HG02642 (cell line): ENCODE results near the gene RREB1.

Experiments
- ATAC-seq: cut with Tn5 transposase; IDR thresholded peaks from one replicate; pipeline ENCODE4 v1.9.1; 2021; ENCODE audit warnings: mild to moderate bottlenecking; ENCODE audit not compliant: unreplicated experiment, poor library complexity

Gene RREB1

DNA sequence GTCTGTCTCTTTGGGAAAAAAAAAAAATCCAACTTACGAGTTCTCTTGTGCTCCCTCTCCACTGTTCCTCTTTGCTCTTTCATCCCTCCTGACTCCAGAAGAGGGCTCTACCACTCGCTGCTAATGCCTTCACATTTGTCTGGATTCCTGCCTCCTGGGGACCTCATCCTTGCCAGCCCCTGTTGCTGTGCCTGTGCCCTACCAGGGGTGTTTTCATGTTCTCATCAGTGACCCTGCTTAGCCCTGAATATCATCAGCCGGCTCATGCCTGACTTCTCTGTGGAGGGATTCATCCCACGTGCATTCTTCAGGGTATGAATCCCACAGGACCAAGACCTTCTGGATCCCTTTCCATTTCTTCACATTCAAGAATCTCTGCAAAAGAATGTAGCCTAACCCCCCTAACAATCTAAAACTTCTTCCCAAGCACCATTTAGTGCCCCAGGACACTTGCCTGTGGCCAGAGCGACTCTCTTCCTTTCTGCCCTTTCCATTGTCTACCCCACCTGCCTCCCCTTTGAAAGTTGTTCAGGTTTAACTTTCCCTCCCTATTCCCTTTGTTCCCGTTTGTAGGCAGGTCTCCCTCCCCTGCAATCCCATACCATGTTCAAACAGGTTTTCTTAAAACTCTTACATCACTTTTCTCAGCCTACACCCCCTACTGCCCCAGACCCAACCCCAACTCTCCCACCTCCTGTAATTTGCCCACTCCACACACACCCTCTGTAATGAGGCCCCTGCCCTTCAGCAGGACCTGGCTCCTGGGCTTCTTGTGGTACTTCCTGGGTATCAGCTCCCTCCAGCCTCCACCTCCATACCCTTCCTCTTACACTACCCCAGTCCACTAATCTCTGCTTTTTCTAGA, 50.2 kb downstream of the RREB1 start:
- ATAC-seq: no peak

DNA sequence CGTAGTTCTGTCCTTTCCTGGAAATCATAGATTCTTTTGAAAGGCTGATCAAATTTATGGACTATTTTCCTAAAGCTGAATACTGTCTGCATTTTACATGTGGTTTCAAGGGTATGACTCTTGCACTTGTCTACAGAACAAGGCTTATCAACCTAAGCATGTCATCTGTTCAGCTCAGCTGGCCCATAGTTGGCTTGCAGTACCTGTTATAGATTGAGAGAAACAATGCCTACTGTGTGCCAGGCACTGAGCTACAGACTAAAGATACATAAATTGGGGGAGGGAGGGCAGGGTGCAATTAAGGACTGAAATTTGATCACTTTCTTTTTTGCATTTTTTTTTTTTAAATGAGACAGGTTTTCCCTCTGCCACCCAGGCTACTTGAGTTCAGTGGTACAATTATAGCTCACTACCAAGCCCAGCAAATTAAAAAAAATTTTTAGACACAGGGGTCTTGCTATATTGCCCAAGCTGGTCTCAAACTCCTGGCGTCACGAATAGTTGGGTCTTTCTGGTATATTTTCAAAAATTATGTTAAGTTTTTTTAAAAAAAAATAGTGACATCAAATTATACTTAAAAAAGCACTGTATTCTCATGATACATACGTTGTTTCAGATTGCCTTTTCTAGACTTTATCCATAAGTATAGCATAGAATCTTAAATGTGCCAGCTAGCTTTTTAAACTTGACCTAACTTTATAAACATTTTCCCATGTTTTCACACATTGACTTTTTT, 52.2 kb downstream of the RREB1 start:
- no peak for ATAC-seq

DNA sequence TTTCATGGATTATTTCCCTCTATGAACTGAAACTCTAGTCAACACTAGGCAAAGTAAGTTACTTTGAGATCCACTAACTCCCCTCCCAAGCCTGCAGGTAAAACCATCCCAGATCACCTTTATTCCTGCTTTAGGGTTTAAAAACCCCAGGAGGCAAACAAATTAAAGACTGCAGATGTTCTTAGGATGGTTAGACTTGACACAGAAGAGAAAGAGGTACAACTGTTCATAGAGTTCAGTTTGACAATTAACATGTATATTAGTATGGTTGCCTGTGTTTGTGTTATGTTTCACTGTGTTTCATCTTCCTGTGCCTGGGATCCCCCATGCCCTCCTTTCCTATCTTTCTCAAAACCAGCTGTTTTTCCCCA, 53.5 kb downstream of the RREB1 start:
- ATAC-seq: no peak

DNA sequence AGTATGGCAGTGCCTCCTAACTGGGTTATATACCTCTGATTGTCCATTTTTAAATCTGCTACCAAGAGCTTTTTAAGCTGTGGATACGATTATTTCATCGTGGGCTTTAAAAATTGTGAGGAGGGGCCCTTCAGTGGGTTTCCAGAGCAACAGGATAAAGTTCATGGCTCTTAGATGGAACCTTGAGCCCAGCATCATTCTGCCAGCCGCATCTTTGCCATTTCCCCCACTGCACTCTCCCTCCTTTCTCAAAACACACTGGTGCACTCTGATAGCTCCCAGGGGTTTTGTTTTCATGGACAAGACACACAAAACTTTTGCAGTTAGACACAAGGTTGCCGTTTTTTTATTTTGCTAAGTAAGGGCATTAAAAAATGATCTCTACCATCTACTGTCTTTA, 54.1 kb downstream of the RREB1 start:
- no peak for ATAC-seq

DNA sequence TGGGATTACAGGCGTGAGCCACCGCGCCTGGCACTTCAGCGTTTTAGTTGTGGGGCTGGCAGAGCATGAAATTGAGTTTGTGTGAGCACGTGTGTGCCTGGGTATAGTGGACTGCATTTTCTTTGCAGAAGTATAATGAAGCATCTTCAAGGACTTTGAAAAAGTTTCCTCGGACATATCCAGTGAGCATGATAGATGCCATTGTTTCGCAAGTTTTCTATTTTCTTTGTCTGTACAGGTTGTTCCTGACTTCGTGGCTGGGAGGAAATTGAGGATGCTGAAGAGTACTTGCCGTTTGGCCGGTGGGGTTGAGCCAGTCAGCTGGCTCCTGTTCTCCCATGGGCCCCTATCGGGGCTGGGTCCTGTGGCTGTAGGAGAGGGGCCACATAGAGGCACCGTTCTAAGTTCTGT, 55.9 kb downstream of the RREB1 start:
- ATAC-seq: no peak

DNA sequence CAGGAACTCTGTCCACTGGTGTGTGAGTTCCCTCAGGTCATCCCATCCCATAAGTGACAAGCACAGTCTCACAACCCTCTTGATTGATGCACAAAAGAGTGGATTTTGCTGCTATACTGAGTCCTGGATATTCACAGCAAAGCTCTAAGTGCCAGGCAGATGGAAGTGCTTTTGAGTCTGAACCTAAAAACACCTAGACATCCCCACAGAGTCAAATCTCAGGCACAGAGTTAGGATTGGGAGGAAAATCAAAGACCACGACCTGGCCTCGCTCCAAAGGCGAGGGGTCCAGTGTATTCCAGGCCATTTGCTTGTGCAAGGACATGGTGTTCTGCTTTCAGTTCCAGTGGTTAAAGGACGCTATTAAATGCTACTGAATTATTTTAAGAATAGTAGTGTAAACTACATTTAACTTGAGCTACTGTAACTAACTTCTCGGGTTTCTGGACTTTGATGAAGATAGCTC, 56.8 kb downstream of the RREB1 start:
- ATAC-seq: no peak

DNA sequence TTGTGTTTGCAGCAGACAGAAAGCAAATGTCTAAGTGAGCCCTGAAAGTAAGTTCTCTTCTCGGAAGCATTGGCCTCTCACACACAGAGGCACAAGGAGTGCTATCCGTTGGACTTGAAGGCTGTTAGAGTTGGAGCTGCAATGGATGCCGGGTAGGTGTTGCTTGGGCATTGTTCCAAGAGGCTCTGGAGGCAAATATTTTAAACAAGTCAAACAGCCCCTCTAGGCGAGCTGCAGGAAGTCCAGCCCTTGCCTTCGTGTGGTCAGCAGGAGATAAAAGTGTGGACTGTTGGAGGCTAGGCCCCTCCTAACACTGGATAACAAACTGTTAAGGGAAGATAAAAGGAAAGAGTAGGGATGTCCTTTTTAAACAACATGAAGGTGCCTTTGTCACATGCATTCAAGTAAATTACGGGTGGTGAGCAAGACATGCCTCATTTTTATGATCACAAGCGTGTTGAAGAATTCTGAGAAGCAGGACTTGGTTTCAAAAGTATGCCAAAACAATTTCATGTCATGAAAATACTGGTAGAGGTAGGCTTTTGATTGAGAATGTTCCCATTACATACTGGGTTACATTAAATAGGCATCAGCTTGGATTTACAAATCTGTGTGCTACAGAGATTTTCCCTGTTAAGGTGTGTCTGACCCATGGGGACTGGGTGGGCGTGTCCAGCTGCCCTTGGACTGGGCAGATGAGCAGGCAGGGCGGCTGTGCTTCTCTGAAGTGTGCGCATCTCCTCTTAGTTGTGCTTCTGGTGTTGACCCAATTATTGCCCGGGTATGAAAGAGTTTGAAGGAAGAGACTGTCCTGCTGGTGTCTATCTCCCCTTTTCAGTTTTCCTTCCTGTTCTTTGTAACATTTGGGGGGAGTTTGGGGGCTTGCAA, 57.5 kb downstream of the RREB1 start:
- ATAC-seq: no peak

DNA sequence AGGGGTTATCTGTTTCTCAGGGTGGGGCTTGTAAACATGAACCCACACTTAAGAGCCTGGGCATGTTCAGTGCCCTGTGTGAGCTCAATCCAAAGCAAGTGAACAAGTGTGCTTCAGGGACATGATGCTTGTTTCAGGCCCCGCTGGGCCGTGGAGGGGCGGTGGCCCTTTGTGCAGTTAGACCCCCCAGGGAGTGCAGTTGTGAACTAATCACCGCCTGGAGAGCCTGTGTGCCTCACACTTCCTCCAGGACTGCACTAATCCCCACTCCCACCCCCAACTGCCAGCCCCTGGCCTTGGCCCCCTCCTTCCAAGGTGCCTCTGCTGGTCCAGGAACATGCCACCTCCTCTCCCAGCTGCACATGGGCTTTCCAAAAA, 58.1 kb downstream of the RREB1 start:
- ATAC-seq: no peak

DNA sequence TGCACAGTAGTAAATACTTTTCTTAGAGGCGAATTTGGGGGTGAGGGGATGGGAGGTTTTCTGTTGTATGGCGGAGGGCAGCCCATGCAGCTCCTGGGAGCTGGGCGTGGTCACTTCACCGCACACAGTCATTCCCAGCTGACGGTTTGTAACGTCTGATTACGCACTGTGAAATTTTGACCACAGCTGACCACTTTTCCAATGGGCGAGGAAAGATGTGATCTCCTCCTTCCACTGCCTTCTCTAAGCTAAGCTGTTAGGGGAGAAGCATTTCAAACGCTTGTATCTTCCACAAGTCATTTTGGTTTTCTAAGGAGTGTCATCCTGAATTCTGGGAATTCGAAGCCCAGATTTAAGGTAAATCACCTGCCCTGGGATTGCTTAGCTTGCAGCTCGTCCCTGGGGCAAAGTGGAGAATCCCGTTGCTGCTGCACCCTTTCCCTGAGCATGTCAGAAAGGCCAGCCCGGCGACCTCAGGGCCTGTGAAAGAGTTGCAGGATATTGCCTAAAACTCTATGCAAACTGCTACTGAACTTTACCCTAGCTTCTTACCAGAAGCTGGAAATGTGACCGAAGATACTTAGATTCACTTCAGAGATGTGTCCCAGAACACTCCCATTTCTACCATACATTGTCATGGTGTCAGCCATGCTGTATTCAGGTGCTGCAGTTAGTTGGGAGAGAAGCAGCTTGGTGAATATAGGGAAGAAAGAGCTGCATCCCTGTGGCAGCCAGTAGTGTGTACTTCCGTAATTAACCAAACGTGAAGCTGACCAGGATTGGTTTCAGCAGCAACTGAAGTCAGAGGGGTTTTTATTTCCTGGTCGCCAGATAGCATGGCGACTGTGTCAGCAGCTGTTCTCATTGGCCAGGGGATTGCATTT, 58.9 kb downstream of the RREB1 start:
- ATAC-seq: no peak

DNA sequence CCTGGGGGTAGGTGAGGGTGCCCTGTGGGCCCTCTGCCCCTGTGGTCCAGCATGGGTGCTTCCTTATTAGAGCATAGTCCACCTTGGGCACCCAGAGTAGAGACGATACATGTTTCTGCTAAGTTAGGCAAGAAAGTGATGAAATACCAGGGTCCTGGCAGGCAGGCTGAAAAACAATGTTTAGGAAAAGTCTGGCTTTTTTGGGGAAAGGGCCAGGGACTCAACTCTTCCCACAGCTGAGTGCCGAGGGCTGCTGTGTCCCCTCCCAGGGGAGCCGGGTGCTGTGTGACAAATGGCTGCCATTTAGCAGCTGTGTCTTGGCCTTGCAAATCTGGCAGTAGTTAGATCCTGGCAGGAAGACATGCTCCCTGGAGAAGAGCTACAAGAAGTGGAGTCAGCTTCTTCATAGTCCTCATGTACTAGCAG, 61.5 kb downstream of the RREB1 start:
- ATAC-seq: no peak

DNA sequence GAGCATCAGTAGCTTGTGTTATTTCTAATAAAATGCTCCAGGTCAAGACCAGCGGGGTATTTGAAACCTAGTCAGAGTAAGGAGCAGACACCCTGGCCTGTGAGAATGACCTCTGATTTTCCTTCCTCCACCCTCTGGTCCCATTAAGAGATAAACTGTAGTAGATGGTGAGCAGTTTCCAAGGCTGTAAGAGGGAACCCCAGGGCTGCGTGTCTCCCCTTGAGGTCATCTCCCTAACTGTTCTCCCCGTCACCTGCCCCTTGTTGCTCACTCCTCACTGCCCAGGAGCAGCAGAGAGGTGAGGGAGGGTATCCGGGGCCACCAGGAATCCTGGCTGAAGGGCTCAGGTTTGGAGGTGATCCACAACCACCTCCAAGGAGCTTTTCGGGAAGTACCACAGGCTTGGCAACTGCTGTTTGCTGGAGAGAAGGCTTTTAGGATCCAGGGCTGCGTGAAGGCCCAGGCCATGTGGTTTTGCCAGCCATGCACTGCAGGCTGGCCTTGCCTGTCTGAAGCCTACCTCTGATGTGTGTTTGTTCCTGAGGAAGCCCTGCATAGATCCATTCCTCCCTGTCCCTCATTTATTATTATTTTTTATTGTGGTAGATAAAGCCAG, 62.5 kb downstream of the RREB1 start:
- ATAC-seq: no peak

DNA sequence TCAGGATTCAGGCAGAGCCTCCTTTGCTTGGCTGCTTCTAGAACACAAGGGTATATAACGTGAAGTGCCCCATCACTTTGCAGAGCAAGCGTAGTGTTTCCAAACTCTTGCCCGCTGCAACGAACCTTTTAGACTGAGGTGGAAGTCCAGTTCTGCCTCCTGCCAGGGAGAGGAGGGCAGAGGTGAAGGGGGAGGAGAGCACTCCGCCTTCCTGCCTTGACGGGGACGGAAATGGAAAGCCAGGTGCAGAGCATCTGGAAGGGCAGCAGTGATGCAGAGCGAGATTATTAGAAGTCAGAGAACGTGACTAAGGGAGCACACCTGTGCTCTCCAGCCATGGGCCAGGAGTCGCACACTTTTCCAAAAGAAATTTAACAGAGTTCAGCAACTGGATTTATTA, 63.4 kb downstream of the RREB1 start:
- ATAC-seq: no peak

DNA sequence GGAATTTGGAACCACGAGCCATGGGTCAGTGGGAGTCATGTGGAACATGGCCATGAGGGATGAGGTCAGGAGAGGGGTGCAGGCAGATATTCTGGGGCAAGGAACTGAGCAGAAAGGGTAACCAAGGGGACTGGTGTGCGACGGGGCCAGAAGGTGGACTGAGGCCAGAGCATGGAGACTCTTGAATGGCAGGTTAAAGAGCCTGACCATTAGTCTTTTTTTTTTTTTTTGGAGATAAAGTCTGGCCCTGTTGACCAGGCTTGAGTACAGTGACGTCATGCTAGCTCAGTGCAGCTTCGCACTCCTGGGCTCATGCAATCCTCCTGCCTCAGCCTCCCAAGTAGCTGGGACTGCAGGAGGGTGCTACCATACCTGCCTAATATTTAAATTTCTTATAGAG, 64.0 kb downstream of the RREB1 start:
- ATAC-seq: no peak

DNA sequence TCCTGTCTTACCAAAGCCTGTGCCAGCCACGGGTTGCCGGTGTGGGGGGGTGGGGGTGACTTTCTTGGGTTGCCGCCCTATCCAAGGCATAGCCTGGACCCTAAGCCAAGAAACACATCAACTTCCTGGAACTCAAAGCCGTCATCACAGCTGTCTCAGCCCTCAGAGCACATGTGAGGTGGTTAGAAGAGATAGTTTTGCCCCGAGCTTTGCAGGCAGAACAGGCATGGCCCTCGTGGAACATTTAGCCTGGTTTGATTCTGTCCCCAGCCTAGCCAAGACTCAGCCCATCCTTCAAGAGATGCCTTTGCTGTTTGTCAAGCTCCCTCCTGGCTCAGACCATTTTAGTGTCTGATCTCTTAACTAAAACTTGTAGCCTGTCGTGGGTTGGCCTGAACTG, 64.9 kb downstream of the RREB1 start:
- ATAC-seq: no peak

DNA sequence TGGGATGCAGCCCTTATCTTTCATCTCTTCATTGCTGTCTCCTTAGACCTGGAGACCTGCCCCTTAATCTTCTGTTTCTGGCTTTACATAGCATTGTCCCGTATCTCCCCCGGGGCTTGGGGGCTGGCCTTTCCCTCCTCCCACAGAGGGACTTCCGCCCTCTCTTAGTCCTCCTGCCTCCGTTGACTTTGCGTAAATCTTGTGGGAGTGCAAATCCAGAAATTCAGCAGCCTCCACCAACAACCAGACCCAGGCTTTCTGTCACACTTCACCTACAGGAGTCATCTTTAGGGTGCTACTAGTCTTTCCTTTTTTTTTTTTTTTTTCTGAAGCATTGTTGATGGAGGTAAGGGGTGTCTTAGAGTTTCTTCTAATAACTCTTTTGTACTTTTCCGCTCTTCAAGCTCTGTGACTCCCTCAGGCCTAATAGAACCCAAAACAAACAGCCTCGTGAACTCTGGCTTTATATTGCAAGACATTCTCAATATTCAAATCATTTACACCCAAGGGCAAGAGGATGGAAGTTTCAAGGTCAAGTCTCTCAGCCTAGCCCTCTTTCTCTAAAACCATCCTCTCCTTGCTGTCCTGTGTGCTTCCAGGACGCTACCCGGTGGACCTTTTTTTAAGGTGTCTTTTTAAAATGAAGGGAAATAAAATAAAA, 66.2 kb downstream of the RREB1 start:
- no peak for ATAC-seq

DNA sequence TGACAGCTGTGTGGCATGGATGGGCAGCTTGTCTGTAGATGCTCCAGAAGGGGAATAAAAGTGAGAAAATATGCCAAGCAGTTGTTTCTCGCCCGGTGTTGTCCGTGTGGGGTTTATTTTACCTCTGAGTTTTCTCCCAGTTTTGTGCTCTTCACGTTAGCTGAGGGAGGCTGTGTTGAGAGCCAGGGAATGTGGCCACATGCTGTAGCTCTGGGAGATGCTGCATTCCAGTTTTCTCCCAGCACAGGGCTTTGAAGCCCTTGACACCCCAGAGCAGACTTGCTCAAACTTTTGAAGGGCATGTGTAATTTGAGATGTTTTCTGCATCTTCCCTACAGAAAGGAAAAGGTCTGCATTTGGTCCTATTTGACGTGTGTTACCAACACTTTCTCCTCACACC, 67.7 kb downstream of the RREB1 start:
- ATAC-seq: no peak

DNA sequence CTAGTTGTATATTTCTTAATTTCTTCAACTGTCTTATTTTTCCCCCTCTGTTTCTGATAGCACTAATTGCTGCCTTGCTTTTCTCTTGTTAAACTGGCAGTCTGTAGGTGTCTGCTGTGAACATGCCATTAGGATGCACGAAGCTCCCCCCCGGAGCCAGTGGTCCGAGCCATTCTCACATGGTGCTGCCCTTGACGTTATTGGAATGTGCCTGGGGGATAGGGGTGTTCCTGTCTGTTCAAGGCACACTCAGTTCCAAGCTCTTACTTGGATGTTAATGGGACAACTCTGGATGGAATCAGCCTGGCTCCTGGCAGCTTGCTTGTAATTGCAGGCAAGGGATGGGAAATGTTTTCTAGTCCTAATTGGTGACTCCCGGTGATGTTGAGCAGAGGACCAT, 68.4 kb downstream of the RREB1 start:
- no peak for ATAC-seq

DNA sequence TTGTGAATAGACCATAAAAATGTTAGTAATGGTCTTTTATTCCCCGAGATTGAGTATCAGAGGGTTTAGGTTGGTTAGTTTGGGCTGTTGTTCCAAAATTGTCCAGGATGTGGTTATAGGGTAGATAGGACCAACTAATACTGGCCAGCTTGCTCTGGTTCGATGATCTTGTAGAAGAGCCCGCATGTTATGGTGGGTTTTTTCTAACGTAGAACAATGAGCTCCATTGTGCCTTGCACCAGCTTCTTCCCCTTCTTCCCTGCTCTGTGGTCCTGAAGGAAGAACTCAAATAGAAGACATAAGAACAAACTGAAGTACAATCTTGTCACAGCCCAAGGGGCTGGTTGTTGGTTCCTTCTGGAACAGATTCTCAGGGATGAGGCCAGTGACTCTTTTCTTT, 70.5 kb downstream of the RREB1 start:
- no peak for ATAC-seq

DNA sequence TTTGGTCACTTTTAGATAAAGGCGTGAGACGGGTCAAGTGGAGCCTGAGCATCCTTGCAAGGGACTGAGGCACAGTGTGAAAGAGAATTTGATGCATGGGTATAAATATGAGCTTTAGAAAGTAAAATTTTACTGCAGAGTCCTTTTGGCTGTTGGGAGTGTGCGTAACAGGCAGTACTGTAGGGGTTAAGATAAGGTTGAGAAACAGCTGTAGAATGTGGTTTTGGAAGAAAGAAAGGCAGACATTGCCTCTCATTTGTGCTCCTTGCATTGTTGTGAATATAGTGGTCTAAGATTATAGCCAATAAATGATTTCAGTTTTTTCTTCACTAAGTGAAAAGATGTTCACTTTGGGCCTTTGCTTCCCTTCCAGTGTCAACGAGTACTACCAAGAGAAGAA, 73.0 kb downstream of the RREB1 start:
- no peak for ATAC-seq
